ENCODE results near the gene CRIP1. TPM values are rescaled to one million over a fixed set of nuclear protein-coding genes. Genes with fewer than 3 reads are reported as not detected.

The CRIP1 gene
- total and polyA plus RNA-seq, 10 of the 15 experiments (the other 5 are each of a cell fraction or from before 2014, with no cell fraction given) = 66.8 to 259 (median 154) TPM

DNA sequence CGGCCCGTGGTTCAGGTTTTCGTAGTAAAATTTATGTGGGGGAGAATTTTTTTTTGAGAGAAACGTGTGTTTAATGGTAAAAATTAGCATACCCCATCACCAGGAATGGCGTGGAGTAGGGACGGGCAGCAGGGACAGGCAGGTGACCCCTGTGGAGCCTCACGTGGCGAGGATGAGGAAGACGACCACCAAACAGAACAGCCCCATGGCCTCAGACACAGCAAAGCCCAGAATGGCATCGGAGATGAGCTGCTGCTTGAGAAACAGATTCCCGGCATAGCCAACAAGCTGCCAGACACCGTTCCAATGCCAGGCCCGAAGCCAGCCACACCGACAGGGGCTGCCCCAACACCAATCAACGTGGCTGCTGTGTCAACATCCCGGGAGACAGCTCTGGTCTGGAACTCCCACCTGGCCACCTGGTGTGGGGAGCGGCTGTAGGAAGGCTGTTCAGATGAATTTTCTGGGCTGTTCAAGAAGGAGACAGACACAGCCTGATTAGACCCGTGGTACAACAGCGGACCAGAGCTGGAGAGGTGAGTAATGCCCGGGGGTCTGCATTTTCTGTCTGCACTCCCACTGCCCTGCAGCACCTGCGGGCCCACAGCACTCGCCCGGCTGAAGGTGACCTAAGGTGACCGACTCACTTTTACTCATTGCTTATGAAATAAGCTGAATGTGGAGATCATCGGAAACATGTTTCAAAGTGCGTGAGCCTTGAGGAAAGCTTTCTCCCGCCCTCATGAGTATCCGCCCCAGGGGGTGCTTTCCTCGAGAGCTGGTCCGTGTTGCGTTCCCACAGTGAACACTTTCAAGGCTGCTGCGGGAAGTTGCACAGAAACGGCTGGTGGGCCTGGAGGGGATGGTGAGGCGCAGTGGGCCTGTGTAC lies 50.2 kb downstream of the CRIP1 start:
- POLR2A ChIA-PET = no interaction called here
- TF ChIP-seq, protein P1, sequence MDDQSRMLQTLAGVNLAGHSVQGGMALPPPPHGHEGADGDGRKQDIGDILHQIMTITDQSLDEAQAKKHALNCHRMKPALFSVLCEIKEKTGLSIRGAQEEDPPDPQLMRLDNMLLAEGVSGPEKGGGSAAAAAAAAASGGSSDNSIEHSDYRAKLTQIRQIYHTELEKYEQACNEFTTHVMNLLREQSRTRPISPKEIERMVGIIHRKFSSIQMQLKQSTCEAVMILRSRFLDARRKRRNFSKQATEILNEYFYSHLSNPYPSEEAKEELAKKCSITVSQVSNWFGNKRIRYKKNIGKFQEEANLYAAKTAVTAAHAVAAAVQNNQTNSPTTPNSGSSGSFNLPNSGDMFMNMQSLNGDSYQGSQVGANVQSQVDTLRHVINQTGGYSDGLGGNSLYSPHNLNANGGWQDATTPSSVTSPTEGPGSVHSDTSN (IDR thresholded peaks at IDR 0.05; ENCODE audit: insufficient replicate concordance, low read depth, low read length) = no peak
- TF ChIP-seq SMAD1 (IDR thresholded peaks at IDR 0.05; ENCODE audit: low read depth, partially characterized antibody) (no peak), POLR2A (IDR thresholded peaks at IDR 0.05; ENCODE audit: low read depth, low read length) (no peak), NFXL1 (IDR thresholded peaks at IDR 0.05; ENCODE audit: borderline replicate concordance) (no peak), TCF7 (IDR thresholded peaks at IDR 0.05; ENCODE audit: borderline replicate concordance) (no peak), HCFC1 (IDR thresholded peaks at IDR 0.05; ENCODE audit: low read length) (no peak), FOXK2 (IDR thresholded peaks at IDR 0.05) (no peak), FOS (IDR thresholded peaks at IDR 0.05; ENCODE audit: borderline replicate concordance, extremely low read depth, insufficient read length) (no peak), SRF (IDR thresholded peaks at IDR 0.05; ENCODE audit: low read depth in 2 of 2, low read length in 2 of 2) (no peak), GATAD2B (conservative IDR thresholded peaks at IDR 0.05; ENCODE audit: low read depth) (no peak), CHD4 (IDR thresholded peaks at IDR 0.05) (no peak), MTA2 (IDR thresholded peaks at IDR 0.05; ENCODE audit: low read depth) (no peak), FOXM1 (IDR thresholded peaks at IDR 0.05; ENCODE audit: low read depth, low read length) (no peak), POU2F2 (IDR thresholded peaks at IDR 0.05; ENCODE audit: borderline replicate concordance, low read depth, low read length) (no peak), SMC3 (IDR thresholded peaks at IDR 0.05; ENCODE audit: borderline replicate concordance, low read length) (no peak)
- TF ChIP-seq, protein P2, sequence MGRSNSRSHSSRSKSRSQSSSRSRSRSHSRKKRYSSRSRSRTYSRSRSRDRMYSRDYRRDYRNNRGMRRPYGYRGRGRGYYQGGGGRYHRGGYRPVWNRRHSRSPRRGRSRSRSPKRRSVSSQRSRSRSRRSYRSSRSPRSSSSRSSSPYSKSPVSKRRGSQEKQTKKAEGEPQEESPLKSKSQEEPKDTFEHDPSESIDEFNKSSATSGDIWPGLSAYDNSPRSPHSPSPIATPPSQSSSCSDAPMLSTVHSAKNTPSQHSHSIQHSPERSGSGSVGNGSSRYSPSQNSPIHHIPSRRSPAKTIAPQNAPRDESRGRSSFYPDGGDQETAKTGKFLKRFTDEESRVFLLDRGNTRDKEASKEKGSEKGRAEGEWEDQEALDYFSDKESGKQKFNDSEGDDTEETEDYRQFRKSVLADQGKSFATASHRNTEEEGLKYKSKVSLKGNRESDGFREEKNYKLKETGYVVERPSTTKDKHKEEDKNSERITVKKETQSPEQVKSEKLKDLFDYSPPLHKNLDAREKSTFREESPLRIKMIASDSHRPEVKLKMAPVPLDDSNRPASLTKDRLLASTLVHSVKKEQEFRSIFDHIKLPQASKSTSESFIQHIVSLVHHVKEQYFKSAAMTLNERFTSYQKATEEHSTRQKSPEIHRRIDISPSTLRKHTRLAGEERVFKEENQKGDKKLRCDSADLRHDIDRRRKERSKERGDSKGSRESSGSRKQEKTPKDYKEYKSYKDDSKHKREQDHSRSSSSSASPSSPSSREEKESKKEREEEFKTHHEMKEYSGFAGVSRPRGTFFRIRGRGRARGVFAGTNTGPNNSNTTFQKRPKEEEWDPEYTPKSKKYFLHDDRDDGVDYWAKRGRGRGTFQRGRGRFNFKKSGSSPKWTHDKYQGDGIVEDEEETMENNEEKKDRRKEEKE (IDR thresholded peaks at IDR 0.05) = no peak
- TF ChIP-seq, protein P3, sequence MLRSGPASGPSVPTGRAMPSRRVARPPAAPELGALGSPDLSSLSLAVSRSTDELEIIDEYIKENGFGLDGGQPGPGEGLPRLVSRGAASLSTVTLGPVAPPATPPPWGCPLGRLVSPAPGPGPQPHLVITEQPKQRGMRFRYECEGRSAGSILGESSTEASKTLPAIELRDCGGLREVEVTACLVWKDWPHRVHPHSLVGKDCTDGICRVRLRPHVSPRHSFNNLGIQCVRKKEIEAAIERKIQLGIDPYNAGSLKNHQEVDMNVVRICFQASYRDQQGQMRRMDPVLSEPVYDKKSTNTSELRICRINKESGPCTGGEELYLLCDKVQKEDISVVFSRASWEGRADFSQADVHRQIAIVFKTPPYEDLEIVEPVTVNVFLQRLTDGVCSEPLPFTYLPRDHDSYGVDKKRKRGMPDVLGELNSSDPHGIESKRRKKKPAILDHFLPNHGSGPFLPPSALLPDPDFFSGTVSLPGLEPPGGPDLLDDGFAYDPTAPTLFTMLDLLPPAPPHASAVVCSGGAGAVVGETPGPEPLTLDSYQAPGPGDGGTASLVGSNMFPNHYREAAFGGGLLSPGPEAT (IDR thresholded peaks at IDR 0.05; ENCODE audit: low read depth) = no peak
- TF ChIP-seq, protein P4, sequence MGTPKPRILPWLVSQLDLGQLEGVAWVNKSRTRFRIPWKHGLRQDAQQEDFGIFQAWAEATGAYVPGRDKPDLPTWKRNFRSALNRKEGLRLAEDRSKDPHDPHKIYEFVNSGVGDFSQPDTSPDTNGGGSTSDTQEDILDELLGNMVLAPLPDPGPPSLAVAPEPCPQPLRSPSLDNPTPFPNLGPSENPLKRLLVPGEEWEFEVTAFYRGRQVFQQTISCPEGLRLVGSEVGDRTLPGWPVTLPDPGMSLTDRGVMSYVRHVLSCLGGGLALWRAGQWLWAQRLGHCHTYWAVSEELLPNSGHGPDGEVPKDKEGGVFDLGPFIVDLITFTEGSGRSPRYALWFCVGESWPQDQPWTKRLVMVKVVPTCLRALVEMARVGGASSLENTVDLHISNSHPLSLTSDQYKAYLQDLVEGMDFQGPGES (IDR thresholded peaks at IDR 0.05) = no peak

More for the DNA sequence above, 50.2 kb downstream of the CRIP1 start:
- ChIA-PET RAD21 (ENCODE audit: unreplicated experiment) (no interaction called here), CTCF (interaction anchor here (0.6 to 2.5 kb wide), 8 partner anchors 12 to 875 kb away, joined by 3 to 9 read pairs (median 3); no protein-coding TSS in a partner anchor), SMC1A (ENCODE audit: uncharacterized antibody, unreplicated experiment) (interaction anchor here (0.7 kb wide), 1 partner anchor 938 kb away, joined by 3 read pairs; no protein-coding TSS in a partner anchor)
- Histone ChIP-seq H3K4me1 (ENCODE audit: control insufficient read depth, insufficient read depth, low read length) (no peaks in the 10 kb centered on the region), H4K20me1 (ENCODE audit: control insufficient read depth, insufficient read depth) (no peaks in the 10 kb centered on the region), H3K4me3 (no peak overlapping the region), H3K9me3 (replicated peaks; ENCODE audit: control insufficient read depth, insufficient read depth, low read length) (no peaks in the 10 kb centered on the region), H2AFZ (ENCODE audit: control insufficient read depth, low read depth, low read length) (no peak overlapping the region), H3K4me2 (ENCODE audit: control insufficient read depth, insufficient read depth) (no peak overlapping the region), H3K9ac (ENCODE audit: control insufficient read depth, insufficient read depth, low read length) (no peak overlapping the region), H3K27me3 (replicated peaks in 1 of 2; ENCODE audit: control insufficient read depth in 2 of 2, insufficient read depth in 2 of 2, low read length in 1 of 2) (no peaks in the 10 kb centered on the region; a peak in 2 of 4 replicates), H3K27ac (ENCODE audit: control insufficient read depth, insufficient read depth) (no peak overlapping the region), H3K79me2 (ENCODE audit: control insufficient read depth, insufficient read depth, low read length) (no peaks in the 10 kb centered on the region), H3K36me3 (ENCODE audit: control insufficient read depth in 2 of 2, insufficient read depth in 2 of 2, low read length in 1 of 2) (no peaks in the 10 kb centered on the region)
- WGBS (ENCODE audit: insufficient coverage, insufficient replicate concordance, low lambda C conversion rate, missing lambda C conversion rate) = 48% methylated on average over 34 of the region's 34 CpGs
- no TSS peak for BruUV-seq (replicated peaks)
- FAIRE-seq = no peak
- ATAC-seq = no peak
- intact Hi-C loops (cut with micrococcal nuclease; ENCODE audit: unreplicated experiment) = loop anchor here (10.0 kb wide), 2 partner anchors 638 to 878 kb away; no protein-coding TSS in a partner anchor
- no peak for DNase-seq (ENCODE audit: low read depth, low spot score)
- in situ Hi-C loops (cut with MboI) = loop anchor here (10.0 kb wide), 2 partner anchors 468 to 628 kb away; no protein-coding TSS in a partner anchor

Measured in GM12878 (cell line).